Stimulated activated CD4-positive, alpha-beta T cell treated with anti-CD3 and anti-CD28 coated beads, Interleukin-12 subunit alpha, Interleukin-12 subunit beta, amount 100 ng/mL, for 24 hours (primary cell): ENCODE data around the gene PLEKHG3.
A peak's percentile ranks its signal among the peaks of the same experiment; 100 is the strongest.

ENCODE experiments used
- DNase-seq, 2 experiments: peaks; one replicate each; pipeline ENCODE4 v3.0.0-alpha.2; 2020; ENCODE audit warnings: low read depth in 2 of 2

Gene PLEKHG3

DNA sequence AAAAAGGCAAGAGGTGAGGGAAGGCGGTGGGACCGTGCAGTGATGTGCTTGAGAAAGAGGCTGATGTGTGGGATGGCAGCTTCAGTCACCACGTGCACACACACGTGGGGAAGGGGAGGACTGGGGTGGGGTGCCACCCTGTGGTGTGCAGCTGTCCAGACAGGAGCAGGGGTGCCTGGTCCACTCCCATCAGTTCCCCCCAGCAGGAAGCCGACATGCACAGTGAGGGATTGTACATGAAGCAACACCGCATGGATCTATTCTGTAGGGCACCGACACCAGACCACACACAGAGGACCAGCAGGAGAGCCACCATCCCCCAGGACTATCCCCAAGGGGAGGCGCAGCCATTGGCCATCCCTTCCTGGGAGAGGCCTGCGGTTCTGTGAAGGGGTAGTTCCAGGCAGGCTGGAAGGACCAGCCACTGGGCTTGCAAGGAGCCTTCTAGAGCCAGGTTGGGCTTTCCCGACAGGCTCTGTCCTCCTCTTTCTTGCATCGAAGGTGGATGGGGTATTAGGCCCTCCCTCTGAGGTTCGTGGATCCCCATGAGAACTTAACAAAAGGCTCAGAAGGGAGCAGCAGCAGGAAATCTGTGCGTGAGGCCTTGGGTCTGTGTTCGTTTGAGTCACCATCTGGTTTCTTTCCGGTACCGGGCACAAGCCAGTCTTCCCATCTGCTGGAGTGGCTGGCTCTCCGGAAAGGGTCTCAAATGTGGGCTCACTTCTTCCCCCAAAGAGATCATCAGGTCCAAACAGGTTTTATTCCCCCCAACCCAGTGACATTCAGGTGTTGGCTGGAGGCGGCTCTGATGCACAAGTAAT lies 59.8 kb downstream of the PLEKHG3 start:
- DNase-seq, result no peak

GRCh38 chr14:64764641-64765520 lies 60.7 kb downstream of the PLEKHG3 start:
- peak; percentile 37 to 54 for DNase-seq

GRCh38 chr14:64765740-64766302 lies 61.6 kb downstream of the PLEKHG3 start:
- no peak for DNase-seq

GRCh38 chr14:64766430-64767151 lies 62.4 kb downstream of the PLEKHG3 start:
- no peak for DNase-seq

DNA sequence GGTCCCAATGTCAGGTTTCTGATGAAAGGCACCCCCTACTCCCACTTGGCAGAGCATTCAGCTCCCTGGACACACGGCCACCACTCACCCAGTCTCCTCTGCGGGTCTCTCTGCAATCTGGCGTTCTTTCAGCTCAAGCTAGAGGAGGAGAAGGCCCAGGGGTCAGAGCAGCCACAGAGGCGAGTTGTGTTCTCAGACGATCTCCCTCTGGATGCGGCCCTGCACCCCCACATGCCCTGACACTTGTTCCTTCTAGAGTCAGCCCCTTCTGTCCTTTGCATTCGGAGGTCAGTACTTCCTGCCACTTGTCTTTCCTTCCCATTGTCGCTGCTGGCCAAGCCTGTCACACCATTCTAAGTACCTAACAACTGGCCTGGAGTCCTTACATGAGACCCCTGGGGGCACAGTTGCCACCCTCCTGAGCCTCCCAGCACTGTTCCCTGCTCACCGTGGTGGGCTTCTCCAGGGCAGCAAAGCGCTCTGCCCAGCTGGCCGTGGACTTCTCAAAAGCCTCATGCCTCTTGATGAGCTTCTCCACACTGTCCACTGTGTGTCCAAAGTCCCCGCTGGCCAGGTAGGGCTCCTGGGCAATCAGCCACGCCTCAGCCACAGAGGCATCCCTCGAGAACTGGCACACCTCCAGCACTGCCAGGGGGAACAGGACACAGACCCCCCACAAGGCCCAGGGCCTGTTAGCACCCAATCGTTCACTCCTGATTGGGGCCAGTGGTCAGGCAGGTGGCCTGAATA lies 63.2 kb downstream of the PLEKHG3 start:
- no peak for DNase-seq

DNA sequence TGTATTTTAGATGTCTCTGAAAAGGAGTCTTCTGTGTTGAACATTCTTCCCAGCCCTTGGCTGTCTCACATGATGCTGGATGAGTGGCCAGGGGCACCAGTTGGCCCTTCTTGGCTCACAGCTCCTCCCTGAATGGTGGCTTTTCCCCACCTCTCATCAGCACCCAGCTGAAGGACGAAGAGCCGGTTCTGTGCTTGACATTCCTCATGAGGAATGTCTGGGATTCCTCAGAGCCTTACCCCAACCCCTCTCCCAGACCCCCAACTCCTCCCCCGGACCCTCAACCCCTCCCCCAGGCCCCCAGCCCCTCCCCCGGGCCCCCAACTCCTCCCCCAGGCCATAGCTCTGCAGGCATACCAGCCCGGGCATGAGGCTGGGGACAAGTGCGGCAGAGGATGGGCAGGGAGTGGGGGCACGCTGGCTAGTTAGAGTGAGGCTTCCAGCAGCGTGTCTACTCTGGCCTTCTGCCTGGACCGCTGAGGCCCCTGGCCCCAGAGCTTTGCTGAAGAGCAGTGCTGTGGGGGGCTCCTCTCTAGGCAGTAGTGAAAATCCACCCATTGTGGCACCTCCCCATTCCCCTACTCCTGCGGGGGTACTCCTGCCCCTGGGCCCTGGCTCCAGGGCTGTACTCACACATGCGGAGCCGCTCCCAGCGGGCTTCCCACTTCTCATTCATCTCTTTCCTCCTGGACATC lies 64.3 kb downstream of the PLEKHG3 start:
- no peak for DNase-seq

- no peak for DNase-seq
Measured at GRCh38 chr14:64769096-64770020, 65.1 kb downstream of the PLEKHG3 start.

- DNase-seq, result no peak
Measured at GRCh38 chr14:64770751-64771150, 66.5 kb downstream of the PLEKHG3 start.

DNA sequence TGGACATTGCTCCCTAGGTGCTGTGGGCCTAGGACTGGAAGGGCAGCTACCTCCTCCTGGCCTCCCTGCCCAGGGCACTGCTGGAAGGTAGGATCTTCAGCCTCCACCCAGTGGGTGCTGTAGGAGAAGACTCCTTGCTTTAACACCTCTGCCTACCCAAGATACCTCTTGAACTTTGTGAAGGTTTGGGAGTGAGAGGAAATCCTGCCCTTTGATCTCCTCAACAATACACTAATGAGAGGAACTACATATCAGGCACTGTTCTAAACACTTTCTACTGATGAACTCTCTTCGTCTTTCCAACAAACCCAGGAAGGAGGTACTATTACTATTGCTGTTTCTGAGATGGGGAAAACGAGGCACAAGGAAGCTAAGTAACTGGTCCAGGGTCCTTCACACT lies 66.9 kb downstream of the PLEKHG3 start:
- no peak for DNase-seq

- no peak for DNase-seq
Measured at GRCh38 chr14:64772397-64772950, 68.2 kb downstream of the PLEKHG3 start.

GRCh38 chr14:64773046-64773445 lies 68.8 kb downstream of the PLEKHG3 start:
- no peak for DNase-seq

GRCh38 chr14:64773577-64773976 lies 69.4 kb downstream of the PLEKHG3 start:
- DNase-seq, result no peak

GRCh38 chr14:64774272-64774671 lies 70.0 kb downstream of the PLEKHG3 start:
- no peak for DNase-seq

DNA sequence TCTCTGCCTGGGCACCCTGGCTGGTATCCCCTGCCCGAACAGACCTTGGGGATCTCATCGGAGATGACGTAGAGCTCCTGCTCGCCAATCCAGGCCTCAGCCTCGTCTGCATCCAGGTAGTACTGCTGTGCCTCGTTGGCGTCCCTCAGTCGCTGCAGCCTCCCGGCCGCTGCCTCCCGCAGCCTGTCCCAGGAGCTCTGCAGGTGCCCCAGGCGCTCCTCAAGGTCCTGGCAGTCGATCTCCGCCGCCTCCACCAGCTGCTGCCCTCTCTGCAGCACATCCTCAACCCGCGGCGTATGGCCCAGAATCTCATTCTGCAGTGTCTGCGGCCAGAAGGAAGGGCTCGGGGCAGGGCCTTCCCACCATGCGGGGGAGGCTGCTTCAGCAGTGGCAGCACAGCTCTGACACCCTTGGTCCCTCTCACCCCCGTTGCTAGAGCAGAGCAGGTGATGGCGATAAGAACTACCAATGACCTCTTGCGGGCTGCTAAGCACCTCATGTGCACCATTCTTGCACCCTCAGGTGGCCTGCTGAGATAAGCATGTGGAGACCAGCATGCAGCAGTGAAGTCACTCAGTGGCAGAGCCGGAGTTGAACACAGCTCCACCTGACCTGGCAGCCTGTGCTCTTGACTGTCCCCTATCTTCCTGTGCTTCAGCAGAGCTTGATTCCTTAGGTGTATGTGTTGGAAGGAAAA lies 71.0 kb downstream of the PLEKHG3 start:
- no peak for DNase-seq

DNA sequence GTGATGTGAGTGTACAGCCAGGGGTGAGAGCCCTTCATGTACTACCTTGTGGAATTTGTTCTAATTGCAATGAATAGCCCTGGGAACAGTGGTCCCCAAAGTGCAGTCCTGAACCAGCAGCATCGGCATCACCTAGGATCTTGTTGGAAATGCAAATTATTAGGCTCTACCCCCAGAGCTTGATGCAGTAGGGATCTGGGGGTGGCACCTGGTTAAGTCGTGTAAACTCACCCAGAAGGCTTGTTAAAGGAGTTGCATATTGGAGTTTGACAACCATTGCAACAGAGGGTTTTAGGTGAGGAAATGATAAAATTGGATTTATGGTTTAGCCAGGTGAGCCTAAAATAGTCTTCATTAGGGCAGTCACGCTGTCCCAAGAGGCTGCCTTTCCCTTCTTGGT lies 73.2 kb downstream of the PLEKHG3 start:
- DNase-seq, result no peak

DNA sequence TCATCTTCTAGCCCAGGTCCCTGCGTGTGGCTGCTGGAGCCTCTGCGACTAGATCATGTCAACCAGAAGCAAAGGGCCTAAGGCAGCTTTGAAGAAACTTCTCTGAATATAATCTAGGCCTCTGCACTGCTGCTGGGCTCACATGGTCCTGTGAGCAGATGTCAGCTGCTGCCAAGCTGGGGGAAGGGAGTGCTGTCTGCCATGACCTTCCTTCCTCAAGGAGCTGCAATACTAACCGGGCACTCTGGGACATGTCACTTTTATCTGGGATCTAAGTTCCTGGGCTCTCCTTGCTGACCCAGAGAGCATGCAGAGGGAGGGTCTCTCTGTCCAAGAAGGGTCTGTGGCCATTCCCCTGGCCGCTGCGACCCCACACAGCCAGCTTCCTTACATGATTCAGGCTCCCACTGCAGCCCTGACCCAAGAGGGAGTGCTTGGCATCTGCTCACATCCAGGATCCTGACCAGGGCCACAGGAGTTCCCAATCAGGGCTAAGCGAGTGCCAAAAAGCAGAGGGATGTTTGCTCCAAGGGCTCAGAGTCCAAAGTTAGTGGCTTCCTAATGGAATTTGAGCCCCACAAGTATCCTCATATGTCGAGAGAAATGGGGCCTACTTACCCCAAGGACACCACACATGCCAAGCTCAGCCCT lies 74.0 kb downstream of the PLEKHG3 start:
- DNase-seq, result no peak

GRCh38 chr14:64779472-64779871 lies 75.2 kb downstream of the PLEKHG3 start:
- DNase-seq, result no peak

- DNase-seq, result no peak
Measured at GRCh38 chr14:64782196-64782595, 78.0 kb downstream of the PLEKHG3 start.
